GM18870 (cell line): ENCODE data around the gene KIAA1328.
"Not testable (repeated sequence)": the region's sequence is repeated elsewhere in the genome, so short reads cannot be mapped to it uniquely, and the experiment has no call there.

Experiments used
- ATAC-seq: cut with Tn5 transposase; IDR thresholded peaks from one replicate; pipeline ENCODE4 v1.9.1; 2021; ENCODE audit warnings: moderate library complexity; ENCODE audit not compliant: unreplicated experiment

The KIAA1328 gene

DNA sequence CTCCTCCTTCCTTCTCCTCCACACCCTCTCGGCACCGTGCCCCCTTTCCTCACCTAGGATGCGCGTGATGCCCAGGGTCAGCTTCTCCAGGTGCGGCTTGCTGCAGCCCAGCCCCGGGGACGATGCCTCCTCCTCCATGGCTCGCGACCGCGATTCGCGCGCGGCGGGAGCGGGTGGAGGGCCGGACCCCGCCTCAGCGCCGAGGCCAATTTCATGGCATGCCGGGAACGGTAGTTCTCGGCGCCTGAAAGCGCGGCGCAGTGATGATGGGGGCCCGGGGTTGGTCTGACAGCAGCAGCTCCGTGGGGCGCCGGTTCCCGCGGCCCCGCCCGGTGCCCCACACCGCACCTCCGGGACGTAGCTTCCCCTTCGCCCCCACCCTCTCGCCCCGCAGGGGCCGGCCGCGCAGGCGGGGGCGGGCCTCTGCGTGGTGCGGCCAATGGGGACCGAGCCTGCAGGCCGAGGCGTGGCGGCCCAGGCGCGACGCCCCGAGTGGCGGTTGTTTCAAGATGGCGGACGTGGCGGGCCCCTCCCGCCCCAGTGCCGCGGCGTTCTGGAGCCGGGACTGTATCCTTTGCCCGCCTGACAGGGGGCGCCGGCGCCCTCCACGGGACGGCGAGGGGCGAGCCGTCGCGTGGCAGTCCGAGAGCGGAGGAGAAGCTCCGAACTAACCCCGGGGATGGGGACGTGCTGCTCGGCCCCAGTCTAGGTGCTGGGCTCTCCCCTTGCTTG is at the start of gene KIAA1328, which contains the start of gene TPGS2:
Gene KIAA1328, plus strand, starts transcription at position 498 of the 732 bp plus-strand sequence. Its CDS starts 12 bp downstream, at position 510.
Gene TPGS2, minus strand, starts transcription at position 373 of the 732 bp plus-strand sequence. Its CDS starts 235 bp downstream, at position 138.
- peak; percentile 84 for ATAC-seq

DNA sequence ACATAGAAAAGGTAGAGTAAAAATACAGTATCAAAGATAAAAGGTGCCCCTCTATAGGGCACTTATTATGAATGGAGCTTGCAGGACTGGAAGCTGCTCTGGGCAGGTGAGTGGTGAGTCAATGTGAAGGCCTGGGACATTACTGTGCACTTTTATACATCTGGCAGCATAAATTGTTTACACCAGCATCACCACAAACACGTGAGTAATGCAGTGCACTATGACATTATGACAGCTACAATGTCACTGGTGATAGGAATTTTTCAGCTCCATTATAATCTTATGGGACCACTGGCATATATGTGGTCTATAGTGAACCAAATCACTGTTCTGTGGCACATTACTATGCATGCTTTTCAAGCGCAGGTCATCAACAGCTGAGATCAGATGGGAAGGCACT is 48.2 kb upstream of the KIAA1328 start:
- ATAC-seq, result no peak

DNA sequence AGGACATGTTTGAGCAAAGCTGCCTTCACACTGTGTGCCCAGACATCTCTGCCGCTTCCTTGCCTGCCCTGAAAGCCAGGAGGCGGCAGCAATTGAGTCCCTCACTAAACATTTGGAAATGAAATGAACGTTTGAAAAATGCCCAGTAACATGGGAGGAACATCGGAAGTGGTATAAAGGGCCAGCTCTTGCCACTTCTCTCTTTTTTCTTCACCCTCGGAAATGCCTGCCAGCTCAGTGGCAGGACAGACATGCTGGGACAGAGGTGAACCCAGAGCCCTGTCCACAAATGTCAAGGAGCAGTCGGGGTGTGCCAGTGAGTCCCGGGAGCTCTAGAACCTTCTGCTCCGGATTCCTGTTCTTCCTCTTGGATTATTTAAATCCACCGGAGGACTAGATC is 46.2 kb upstream of the KIAA1328 start:
- ATAC-seq, result no peak

DNA sequence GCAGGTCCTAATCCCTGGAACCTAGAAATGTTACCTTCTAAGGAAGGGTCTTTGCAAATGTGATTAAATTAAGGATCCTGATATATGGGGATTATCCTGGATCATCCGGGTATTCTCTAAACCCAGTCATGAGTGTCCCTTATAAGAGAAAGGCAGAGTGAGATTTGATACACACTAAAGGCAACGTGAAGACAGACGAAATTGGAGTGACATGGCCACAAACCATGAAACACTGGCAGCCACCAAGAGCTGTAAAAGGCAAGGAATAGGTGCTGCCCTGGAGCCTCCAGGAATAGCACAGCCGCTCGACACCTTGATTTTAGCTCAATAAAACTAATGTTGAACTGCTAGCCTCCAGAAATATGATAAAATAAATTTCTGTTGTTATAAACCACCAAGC is 45.1 kb upstream of the KIAA1328 start:
- no peak for ATAC-seq

DNA sequence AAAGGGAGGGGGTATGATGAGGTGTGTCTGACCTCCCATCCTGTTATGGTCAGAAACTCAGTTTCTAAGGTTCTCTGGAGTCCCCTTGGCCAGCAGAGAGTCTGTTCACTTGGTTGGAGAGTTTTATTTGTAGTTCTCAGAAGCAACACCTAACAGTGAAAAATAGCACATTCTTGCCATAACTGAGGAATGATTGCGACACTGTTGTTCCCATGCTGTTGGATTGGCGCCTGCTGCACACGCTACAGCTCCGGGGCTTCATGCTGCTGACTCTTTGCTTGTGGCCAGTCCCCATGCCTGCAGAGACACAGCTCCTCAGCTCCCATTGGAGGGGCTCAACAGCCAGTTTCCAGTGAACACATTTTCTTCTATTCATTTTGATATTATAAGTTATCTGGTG is 42.2 kb upstream of the KIAA1328 start:
- no peak for ATAC-seq

DNA sequence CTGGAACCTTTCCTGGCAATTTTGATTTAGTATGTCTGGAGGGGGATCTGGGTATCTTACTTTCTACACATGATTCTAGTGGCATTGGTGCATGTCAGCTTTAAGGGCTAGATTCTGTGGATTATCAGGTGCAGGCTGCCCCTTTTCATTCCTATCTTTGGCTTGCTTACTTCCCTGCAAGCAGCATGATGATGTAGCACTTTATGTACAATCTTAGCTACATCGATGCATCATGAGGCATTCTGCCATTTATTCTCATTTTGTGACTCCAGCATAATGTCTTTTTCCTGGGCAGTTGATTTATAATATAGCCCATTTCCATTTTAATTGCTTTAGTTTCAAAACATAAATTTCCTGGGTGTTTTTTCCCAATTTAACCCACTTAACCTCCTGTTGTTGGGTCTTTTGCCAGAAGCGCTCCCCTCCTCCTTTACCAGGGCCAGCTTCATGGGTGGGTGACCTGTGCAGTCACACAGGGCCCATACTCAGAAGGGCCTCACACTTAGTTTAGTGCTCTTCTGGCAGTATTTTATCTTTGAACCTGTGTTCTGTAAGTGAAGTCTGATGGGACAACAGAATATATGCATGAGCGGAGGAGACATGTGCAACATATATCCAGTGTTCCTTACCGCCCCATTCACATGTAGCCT is 36.2 kb upstream of the KIAA1328 start:
- ATAC-seq, result no peak

DNA sequence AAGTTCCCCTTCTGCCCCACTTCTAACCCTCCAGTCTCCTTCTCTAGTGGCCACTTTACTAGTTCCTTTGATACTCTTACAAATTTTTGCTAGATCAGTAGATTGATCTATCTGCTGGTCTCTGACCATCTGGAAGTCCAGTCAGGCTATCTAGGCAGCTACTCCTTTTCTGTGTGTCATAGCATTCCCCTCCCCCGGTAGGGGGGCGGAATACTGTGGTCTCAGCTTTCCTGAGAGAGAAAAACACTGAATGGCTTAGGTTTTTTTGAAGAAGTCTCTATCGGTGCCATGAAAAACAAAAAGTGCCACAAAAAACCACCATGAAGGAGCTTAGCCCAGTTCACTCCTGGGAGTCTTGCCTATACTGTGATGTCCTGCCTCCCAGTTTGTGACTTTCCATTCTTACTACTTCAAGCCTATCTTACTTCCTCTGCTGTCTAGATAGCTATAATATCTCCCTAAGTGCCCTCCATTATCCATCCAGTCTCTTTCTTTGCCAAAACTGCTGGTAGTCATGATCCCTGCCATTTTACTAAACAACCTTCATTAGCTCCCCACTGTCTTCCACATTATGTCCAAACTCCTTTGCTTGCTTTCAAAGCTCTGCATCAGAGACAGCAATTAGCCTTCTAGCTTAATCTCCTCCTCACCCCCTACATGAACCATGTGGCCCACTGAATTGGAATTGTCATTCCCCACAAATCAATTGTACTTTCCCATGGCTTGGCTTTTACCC is 30.0 kb upstream of the KIAA1328 start:
- ATAC-seq, result no peak

DNA sequence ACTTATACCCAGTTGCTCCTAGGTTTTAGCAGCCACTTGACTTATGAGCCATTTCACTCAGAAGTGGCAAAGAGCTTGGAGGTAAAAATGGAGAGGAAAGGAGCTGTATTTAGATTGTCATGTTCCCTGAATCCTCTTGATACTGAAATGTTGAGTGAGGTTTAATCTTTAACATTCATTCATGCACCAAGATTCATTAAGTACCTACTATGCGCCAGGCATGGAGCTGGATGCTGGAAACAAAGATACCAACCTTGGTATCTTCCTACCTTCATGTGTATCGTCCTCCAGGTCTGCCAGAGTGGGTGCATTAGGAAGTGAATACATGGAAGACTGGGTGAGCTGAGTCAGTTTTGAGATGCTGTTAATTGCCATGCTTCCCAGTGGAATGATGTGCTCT is 23.8 kb upstream of the KIAA1328 start:
- no peak for ATAC-seq

DNA sequence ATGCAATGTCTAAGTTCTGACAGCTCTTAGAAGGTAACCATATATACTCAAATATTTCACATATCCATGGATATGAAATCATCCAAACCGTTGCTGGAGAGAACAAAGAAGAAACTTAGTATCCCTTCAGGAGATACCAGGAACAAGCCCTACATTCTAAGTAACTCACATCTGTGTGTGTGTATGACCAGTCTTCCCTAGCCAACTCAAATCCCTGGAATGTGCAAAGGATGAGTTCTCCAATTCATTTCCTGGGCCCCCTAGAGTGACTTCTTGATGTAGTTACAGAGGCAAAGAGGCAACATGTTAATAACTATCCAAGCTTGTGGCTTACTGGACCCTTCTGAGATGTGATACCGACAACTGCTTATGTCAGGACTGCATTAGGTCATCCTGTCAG is 20.2 kb upstream of the KIAA1328 start:
- no peak for ATAC-seq

DNA sequence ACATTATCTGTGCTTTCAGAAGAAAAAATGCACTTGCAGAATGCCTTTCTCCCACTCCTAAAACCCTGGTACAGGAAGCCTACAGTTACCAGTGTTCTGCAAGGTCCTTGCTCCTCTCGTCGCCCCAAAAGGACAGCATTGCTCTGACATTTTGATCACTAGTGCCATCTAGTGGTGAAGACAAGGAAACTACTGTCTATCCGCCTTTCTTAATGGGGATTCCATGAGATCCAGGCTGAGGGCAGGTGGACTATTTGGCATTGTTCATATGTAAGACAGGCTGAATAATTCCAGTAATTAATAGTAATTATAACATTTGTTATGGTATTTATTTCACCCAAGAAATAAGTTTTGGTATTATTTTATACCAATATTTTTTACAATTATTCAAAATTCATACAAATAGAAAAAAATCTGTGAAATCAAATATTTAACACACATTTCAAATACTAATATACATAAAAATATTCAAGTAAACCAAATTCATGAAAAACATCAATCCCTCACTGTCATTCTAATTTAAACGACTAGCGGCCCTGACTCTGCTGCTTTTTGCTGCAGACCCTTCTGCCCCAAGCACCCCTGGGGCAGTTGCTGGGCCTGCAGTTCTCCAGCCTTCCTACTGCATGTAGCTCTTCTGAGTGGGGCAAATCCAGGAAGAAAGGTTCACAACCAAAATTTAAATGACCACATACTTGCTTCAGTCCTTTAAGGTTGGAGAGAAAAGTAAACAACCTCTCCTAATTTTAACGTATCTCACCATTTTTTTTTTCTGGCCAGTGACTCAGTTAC is 19.1 kb upstream of the KIAA1328 start:
- ATAC-seq, result peak; percentile 96

DNA sequence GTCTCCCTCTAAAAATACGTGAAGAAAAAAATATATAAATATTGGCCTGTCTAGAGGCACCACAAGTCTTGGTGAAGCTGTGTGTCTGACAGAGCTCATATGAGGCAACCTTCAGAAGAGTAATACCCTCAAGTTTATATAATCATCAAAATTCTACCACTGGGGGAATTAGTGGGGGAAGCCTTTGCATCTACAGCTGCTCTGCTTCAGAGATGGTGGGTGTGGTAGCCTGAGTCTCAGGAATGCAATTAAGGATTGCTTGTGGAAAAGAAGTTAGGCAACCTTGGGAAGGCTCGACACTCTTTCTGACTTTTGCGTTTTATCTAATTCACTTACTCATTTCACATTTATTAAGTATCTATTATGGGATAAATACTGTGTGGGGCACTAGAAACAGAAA is 17.5 kb upstream of the KIAA1328 start:
- ATAC-seq, result no peak

DNA sequence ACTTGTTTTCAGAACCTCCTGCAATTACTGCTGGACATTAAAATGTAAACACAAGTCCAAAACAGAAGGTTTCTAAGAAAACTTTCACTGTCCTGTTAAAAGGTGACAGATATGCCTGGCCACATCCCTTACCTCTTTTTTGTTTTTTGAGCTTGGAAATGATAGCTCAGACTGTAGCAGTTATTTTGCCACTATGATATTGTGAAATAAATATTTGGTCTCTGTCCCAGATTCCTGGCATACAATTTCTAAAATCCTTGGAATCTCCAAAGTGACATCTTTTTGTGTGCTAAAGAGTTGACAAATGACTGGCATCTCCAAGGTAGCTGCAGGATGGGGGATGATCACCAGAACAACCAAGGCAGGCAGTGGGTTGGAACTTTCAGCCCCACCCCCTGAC is 17.0 kb upstream of the KIAA1328 start:
- ATAC-seq, result no peak

DNA sequence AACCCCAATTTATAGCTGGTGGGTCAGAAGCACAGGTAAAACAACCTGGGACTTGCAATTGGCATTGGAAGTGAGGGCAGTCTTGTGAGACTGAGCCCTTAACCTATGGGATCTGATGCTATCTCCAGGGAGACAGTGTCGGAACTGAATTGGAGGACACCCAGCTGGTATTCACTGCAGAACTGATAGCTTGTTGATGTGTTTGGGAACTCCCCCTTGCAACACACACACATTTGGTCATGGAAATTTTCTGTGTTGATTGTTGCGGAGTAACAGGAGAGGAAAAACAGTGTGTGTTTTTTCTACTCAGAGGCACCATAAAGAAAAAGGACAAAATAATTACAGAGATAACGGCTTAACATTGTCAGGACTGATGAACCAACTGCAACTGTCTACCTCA is 16.2 kb upstream of the KIAA1328 start:
- ATAC-seq, result no peak

DNA sequence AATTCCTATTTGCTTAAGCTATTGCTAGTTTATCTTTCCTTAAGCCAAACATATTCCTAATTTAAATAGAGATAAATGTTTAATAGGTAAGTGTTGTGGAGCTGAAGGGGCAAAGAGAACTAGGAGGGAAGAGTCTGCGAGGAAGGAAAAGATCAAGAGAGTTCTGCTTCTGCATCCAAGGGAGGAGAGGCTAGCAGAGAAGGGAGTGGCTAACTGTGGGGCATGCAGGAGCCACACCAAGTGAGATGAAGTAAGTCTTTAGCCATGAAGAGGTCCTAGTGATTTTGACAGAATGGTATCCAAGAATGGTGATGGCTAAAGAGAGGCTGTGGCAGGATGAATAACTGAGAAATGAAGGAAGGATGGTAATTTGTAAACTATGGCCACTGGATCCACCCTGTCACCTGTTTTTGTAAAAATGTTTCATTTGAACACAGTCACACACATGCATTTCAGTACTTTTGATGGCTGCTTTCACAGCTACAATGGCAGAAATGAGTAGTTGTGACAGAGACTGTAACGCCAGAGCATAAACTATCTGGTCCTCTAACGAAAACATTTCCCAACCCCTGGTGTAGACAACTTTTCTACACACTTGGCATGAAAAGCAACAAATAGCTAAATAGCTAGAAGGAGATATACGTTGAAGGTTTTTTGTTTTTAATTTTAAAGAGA is 15.7 kb upstream of the KIAA1328 start:
- ATAC-seq, result no peak

DNA sequence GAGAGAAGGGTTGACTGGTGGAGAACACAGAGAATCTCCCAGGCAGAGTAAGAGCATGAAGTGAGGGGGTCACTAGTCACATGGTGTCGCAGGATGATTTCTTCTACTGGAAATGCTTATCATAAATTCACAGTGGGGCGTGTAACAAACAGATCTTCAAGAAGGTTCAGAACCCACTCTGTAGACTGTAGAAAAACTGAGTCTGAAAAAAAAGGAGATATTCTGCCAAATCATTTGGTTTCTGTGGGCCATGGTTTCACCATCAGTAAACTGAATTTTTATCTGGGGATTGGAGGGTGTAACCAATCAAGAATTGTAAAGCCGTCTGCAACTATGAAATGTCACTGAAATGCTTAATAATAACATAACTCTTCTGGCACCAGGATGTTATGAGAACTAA is 15.1 kb upstream of the KIAA1328 start:
- ATAC-seq, result no peak

DNA sequence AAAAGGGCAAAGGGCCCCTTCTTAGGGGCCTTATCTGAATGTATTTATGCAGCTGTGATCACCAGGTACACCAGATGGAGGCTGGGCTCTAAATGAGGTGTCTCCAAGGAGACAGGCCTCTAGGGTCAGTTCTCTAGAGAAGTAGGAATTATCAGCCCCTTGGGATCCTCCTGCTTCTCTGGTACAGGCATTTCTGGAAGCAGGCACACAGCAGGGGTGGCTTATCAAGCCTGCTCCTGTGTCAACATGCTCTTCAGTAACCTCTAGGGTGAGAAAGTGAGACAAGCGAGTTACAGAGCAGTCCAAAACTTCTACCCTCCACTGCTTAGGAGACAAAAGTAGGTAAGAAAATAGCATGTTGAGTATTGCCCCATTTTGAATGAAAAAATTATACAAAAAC is 13.9 kb upstream of the KIAA1328 start:
- ATAC-seq, result no peak

DNA sequence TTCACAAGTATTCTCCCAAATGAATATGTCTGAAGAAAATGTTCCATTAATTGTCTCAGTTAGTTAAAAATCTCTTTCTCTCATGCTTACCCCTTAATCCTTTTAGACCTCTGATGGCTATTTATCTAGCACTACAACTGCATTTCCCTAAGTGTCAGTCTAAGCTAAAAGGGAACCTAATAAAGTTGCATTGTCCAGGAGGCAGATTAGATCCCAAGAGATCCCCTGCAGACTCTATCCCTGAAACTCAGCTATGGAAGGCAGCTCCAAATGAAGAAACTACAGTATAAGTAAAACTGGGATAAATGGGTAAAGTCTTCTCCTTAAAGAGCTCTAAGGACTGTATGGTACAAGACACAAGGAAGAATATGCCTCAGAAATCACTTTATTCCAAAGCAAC is 12.8 kb upstream of the KIAA1328 start:
- ATAC-seq, result not testable (repeated sequence)

DNA sequence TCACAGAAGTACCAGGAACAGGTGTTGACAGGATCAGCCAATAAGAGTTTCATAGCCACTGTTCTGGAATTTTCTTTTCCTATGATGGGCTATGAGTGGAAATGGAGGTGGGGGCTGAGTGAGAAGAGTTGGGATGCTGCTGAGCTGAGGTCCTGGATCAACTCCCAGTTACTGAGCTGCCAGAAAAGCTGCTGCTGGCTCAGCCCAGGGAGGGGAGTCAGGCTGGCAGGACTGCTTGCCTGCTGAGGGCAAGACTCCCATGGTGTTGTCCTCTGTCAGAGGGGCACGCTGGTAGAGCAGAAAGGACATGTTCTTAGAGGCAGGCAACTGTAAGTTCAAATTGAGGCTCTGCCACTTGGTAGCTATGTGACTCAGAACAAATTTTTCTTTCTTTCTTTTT is 11.9 kb upstream of the KIAA1328 start:
- ATAC-seq, result no peak

DNA sequence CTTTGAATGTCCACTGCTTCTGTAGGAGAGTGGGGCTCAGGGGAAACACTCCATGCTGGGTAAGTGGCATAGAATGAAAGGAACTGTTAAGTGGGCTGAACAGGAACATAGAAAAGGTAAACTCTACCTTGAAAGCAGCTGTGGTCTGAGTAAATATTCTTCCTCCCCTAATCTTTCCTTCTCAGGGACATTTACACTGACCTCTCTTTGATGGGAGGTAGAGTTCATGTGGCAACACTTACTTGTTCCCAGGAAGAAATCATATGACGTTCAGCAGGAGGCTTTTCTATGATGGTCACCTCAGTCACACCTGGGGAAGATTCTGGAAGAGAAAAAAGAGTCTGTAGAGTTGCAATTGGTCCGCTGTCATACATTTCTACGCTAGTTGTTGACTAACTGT is 10.3 kb upstream of the KIAA1328 start:
- no peak for ATAC-seq

DNA sequence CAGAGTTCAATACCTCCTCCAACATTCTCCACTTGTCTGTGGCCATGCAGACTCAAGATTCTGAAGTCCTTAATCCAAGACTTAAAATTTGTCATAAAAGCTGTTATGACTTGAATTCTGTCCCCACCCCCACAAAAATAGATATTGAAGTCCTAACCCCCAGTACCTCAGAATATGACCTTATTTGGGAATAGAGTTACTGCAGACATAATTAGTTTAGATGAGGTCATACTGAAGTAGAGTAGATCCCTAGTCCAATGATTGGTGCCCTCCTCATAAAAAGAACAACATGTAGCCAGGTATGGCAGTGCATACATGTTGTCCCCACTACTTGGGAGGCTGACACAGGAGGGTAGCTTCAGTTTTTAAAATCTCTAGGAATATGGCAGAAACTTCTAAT is 9.3 kb upstream of the KIAA1328 start:
- no peak for ATAC-seq

DNA sequence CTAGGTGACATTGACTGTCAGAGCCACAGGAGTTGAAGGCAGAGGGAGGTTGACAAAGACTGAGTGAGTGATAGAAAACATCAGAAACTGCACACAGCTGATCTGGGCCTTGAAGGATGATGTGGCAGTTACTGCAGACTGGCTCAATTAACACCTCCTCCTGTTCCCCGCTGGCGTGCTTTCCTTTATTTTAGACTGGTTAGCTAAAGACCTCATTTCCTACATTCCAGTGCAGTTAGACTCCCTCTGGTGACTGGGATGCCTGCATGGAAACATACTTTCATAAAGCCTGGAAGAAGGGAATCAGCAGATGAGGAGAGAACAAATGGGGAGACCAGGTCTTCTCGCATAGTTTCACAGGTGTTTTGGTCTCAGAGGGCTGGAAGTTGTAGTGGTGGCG is 7.2 kb upstream of the KIAA1328 start:
- ATAC-seq, result no peak
